ENCODE measurements around the gene RNF7. TPM values are rescaled to one million over a fixed set of nuclear protein-coding genes. Genes with fewer than 3 reads are reported as not detected.

Gene RNF7
- polyA plus RNA-seq, 1 donor (not counting 4 experiments of a cell fraction or from before 2014, with no cell fraction given), result 96.5 TPM

DNA sequence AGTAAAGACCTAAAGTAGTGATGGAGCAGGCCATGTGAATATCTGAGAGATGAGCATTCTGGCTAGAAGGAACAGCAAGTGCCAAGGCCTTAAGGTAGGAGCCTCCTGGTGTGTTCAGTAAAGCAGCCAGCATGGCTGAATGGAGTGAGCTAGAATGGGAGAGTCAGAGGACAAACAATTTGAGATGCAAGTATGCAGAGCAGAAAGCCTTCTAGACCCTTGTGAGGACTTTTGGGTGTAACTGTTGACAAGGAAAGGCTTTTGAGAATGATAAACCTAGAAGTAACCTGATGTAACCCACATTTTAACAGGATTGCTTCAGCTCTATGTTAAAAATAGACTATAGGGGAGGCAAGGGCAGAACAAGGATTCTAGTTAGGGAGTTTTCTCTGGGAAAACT is 14.8 kb upstream of the RNF7 start:
- dilution Hi-C loops (cut with MboI; ENCODE audit: extremely low pct_ligation_motif_present, low sequenced_read_pairs), result no loop called here
- TF ChIP-seq, protein P1, sequence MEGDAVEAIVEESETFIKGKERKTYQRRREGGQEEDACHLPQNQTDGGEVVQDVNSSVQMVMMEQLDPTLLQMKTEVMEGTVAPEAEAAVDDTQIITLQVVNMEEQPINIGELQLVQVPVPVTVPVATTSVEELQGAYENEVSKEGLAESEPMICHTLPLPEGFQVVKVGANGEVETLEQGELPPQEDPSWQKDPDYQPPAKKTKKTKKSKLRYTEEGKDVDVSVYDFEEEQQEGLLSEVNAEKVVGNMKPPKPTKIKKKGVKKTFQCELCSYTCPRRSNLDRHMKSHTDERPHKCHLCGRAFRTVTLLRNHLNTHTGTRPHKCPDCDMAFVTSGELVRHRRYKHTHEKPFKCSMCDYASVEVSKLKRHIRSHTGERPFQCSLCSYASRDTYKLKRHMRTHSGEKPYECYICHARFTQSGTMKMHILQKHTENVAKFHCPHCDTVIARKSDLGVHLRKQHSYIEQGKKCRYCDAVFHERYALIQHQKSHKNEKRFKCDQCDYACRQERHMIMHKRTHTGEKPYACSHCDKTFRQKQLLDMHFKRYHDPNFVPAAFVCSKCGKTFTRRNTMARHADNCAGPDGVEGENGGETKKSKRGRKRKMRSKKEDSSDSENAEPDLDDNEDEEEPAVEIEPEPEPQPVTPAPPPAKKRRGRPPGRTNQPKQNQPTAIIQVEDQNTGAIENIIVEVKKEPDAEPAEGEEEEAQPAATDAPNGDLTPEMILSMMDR (optimal IDR thresholded peaks at IDR 0.05 in 1 of 3, IDR thresholded peaks at IDR 0.05 in 1 of 3, conservative IDR thresholded peaks at IDR 0.05 in 1 of 3; ENCODE audit: extremely low read depth in 1 of 3, insufficient read depth in 2 of 3, low read length in 3 of 3), result no peak

DNA sequence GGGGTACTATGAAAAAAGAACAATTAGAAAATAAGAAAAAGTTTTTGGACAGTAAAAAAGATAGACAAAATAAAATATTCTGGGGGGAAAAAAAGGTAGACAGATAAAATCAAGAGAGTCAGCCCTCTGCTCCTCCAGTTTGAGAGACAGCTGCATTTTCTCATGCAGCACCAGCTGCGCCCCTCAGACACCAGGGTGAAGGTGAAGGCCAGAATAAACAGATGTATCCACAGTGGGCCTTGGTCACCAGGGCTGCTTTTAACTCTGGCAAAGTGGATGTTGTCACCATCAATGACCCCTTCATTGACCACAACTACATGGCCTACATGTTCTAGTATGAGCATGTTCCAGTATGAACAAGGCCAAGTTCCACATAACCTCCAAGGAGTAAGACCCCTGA is 13.9 kb upstream of the RNF7 start:
- Histone ChIP-seq H3K9me1 (ENCODE audit: control insufficient read depth, extremely low read depth, insufficient read depth, low read length) (no peaks in the 10 kb centered on the region), H3K9me3 (ENCODE audit: control insufficient read depth, low read depth, low read length) (no peaks in the 10 kb centered on the region), H3K4me2 (ENCODE audit: control insufficient read depth, extremely low read depth, insufficient read depth, low read depth, low read length) (no peak overlapping the region), H3K9ac (ENCODE audit: control insufficient read depth, extremely low read depth, insufficient read depth, low read length) (no peak overlapping the region), H2AFZ (ENCODE audit: control insufficient read depth, low read length) (no peak overlapping the region), H3K4me3 (ENCODE audit: control insufficient read depth in 2 of 3, extremely low read depth in 1 of 3, insufficient read depth in 2 of 3, low read depth in 1 of 3, low read length in 3 of 3) (no peak overlapping the region), H3K27me3 (ENCODE audit: control insufficient read depth, extremely low read depth, insufficient read depth, low read length) (no peaks in the 10 kb centered on the region), H3K79me2 (ENCODE audit: control insufficient read depth, insufficient read depth, low read length) (no peaks in the 10 kb centered on the region), H3K4me1 (ENCODE audit: control insufficient read depth, extremely low read depth, insufficient read depth, low read length) (no peaks in the 10 kb centered on the region), H3K27ac (ENCODE audit: control insufficient read depth, insufficient read depth, low read length) (no peak overlapping the region), H3K36me3 (ENCODE audit: control insufficient read depth in 2 of 2, extremely low read depth in 1 of 2, insufficient read depth in 2 of 2, low read length in 2 of 2) (no peaks in the 10 kb centered on the region), H4K20me1 (ENCODE audit: control insufficient read depth, extremely low read depth, insufficient read depth, low read length) (no peaks in the 10 kb centered on the region)
- FAIRE-seq (no peak), DNase-seq (ENCODE audit: low read depth, low spot score) (no peak)
- dilution Hi-C loops (cut with MboI; ENCODE audit: extremely low pct_ligation_motif_present, low sequenced_read_pairs), result no loop called here
- TF ChIP-seq, protein P1 (optimal IDR thresholded peaks at IDR 0.05 in 1 of 3, IDR thresholded peaks at IDR 0.05 in 1 of 3, conservative IDR thresholded peaks at IDR 0.05 in 1 of 3; ENCODE audit: extremely low read depth in 1 of 3, insufficient read depth in 2 of 3, low read length in 3 of 3), result no peak
- no peak for TF ChIP-seq EZH2 (IDR thresholded peaks at IDR 0.05; ENCODE audit: low read length)

More for the DNA sequence above, 14.8 kb upstream of the RNF7 start:
- no peak overlapping the region for H2AFZ ChIP-seq (ENCODE audit: control insufficient read depth, low read length)
- no peak overlapping the region for H3K4me2 ChIP-seq (ENCODE audit: control insufficient read depth, extremely low read depth, insufficient read depth, low read depth, low read length)
- H3K4me3 ChIP-seq (ENCODE audit: control insufficient read depth in 2 of 3, extremely low read depth in 1 of 3, insufficient read depth in 2 of 3, low read depth in 1 of 3, low read length in 3 of 3), result no peak overlapping the region
- H3K36me3 ChIP-seq (ENCODE audit: control insufficient read depth in 2 of 2, extremely low read depth in 1 of 2, insufficient read depth in 2 of 2, low read length in 2 of 2), result no peaks in the 10 kb centered on the region
- no peaks in the 10 kb centered on the region for H3K9me3 ChIP-seq (ENCODE audit: control insufficient read depth, low read depth, low read length)
- no peaks in the 10 kb centered on the region for H3K4me1 ChIP-seq (ENCODE audit: control insufficient read depth, extremely low read depth, insufficient read depth, low read length)
- FAIRE-seq, result no peak
- H3K9ac ChIP-seq (ENCODE audit: control insufficient read depth, extremely low read depth, insufficient read depth, low read length), result no peak overlapping the region
- no peak overlapping the region for H3K27ac ChIP-seq (ENCODE audit: control insufficient read depth, insufficient read depth, low read length)
- no peaks in the 10 kb centered on the region for H4K20me1 ChIP-seq (ENCODE audit: control insufficient read depth, extremely low read depth, insufficient read depth, low read length)
- no peak for DNase-seq (ENCODE audit: low read depth, low spot score)
- no peaks in the 10 kb centered on the region for H3K79me2 ChIP-seq (ENCODE audit: control insufficient read depth, insufficient read depth, low read length)
- no peaks in the 10 kb centered on the region for H3K9me1 ChIP-seq (ENCODE audit: control insufficient read depth, extremely low read depth, insufficient read depth, low read length)
- no peaks in the 10 kb centered on the region for H3K27me3 ChIP-seq (ENCODE audit: control insufficient read depth, extremely low read depth, insufficient read depth, low read length)

All from keratinocyte (primary cell).